HEK293 (cell line): ENCODE data around the gene CP.

Experiments
- CTCF ChIA-PET: fragments of 350-600 bp; formaldehyde crosslinking; extraction: SDS; loops from one replicate; lab custom pipeline; 2021; ENCODE audit warnings: antibody characterized with exemption; lab: Yijun Ruan, JAX
- POLR2A ChIA-PET: fragments of 300-600 bp; formaldehyde crosslinking; extraction: SDS; loops from one replicate; lab custom pipeline; 2020; ENCODE audit warnings: antibody characterized with exemption, inconsistent platforms; lab: Yijun Ruan, JAX
- H3K27ac ChIP-seq: fragments of 200-500 bp; sonication (Bioruptor generic); 2 replicates; pipeline ENCODE4 v1.5.1; 2014; ENCODE audit warnings: low read depth, low read length, control low read depth, inconsistent platforms; ENCODE audit errors: extremely low read depth
- H3K36me3 ChIP-seq, 2 experiments: fragments of 200-500 bp in 1 of 2; sonication (Bioruptor generic) in 1 of 2; 1 replicate in 1 of 2; 2 replicates in 1 of 2; pipeline ENCODE4 v1.5.1; 2014 to 2017; ENCODE audit warnings: inconsistent platforms in 2 of 2, low read length in 2 of 2; ENCODE audit not compliant: control insufficient read depth in 2 of 2, insufficient read depth in 1 of 2
- H3K4me1 ChIP-seq: fragments of 200-500 bp; sonication (Bioruptor generic); 2 replicates; pipeline ENCODE4 v1.5.1; 2014; ENCODE audit warnings: mild to moderate bottlenecking, low read length, inconsistent platforms; ENCODE audit not compliant: control insufficient read depth, insufficient read depth
- H3K4me3 ChIP-seq: 2 replicates; pipeline ENCODE4 v1.5.1; 2011; ENCODE audit warnings: low read depth, mild to moderate bottlenecking, control low read depth, low read length, moderate library complexity
- H3K9me3 ChIP-seq: fragments of 200-500 bp; sonication (Bioruptor generic); 2 replicates; pipeline ENCODE4 v1.5.1; 2014; ENCODE audit warnings: low read depth, low read length, inconsistent platforms; ENCODE audit not compliant: control insufficient read depth, insufficient read depth
- ATF2 ChIP-seq: fragments of 450-650 bp; formaldehyde crosslinking; IDR thresholded peaks from 2 replicates; pipeline ENCODE4 v1.5.1; 2016; ENCODE audit warnings: missing biosample characterization, missing genetic modification characterization, low read depth
- GLI2 ChIP-seq: fragments of 450-650 bp; formaldehyde crosslinking; IDR thresholded peaks from 2 replicates; pipeline ENCODE4; 2017; ENCODE audit warnings: missing biosample characterization, missing genetic modification characterization, low read depth, borderline replicate concordance
- OSR2 ChIP-seq: fragments of 450-650 bp; formaldehyde crosslinking; IDR thresholded peaks from 2 replicates; pipeline ENCODE4 v1.5.1; 2016; ENCODE audit warnings: missing biosample characterization, missing genetic modification characterization
- OVOL3 ChIP-seq: fragments of 450-650 bp; formaldehyde crosslinking; IDR thresholded peaks from 2 replicates; pipeline ENCODE4 v1.5.1; 2016; ENCODE audit warnings: missing biosample characterization, missing genetic modification characterization
- PATZ1 ChIP-seq: fragments of 450-650 bp; formaldehyde crosslinking; IDR thresholded peaks from 2 replicates; pipeline ENCODE4 v1.5.1; 2016; ENCODE audit warnings: missing biosample characterization, missing genetic modification characterization
- PRDM6 ChIP-seq: fragments of 450-650 bp; formaldehyde crosslinking; IDR thresholded peaks from 2 replicates; pipeline ENCODE4 v1.5.1; 2017; ENCODE audit warnings: missing biosample characterization, missing genetic modification characterization
- ZBTB1 ChIP-seq: fragments of 450-650 bp; formaldehyde crosslinking; IDR thresholded peaks from 2 replicates; pipeline ENCODE4 v1.5.1; 2016; ENCODE audit warnings: missing biosample characterization, missing genetic modification characterization
- ZBTB11 ChIP-seq: fragments of 450-650 bp; formaldehyde crosslinking; conservative IDR thresholded peaks from 2 replicates; pipeline ENCODE4 v1.5.1; 2016; ENCODE audit warnings: low read depth, missing biosample characterization, missing genetic modification characterization
- ZBTB17 ChIP-seq: fragments of 450-650 bp; formaldehyde crosslinking; IDR thresholded peaks from 2 replicates; pipeline ENCODE4 v1.5.1; 2016; ENCODE audit warnings: missing biosample characterization, missing genetic modification characterization
- ZBTB48 ChIP-seq: fragments of 450-650 bp; formaldehyde crosslinking; IDR thresholded peaks from 2 replicates; pipeline ENCODE4 v1.5.1; 2016; ENCODE audit warnings: missing biosample characterization, missing genetic modification characterization
- ZBTB7A ChIP-seq: fragments of 450-650 bp; formaldehyde crosslinking; IDR thresholded peaks from 2 replicates; pipeline ENCODE4 v1.5.1; 2016; ENCODE audit warnings: low read depth, missing biosample characterization, missing genetic modification characterization
- ZEB2 ChIP-seq: fragments of 450-650 bp; formaldehyde crosslinking; IDR thresholded peaks from 2 replicates; pipeline ENCODE4 v1.5.1; 2016; ENCODE audit warnings: missing biosample characterization, missing genetic modification characterization
- ZFP41 ChIP-seq: fragments of 450-650 bp; formaldehyde crosslinking; IDR thresholded peaks from 2 replicates; pipeline ENCODE4 v1.5.1; 2016; ENCODE audit warnings: missing biosample characterization, missing genetic modification characterization, borderline replicate concordance
- ZIC2 ChIP-seq: fragments of 450-650 bp; formaldehyde crosslinking; IDR thresholded peaks from 2 replicates; pipeline ENCODE4 v1.5.1; 2016; ENCODE audit warnings: missing biosample characterization, missing genetic modification characterization
- ZNF138 ChIP-seq: fragments of 450-650 bp; formaldehyde crosslinking; IDR thresholded peaks from 2 replicates; pipeline ENCODE4 v1.5.1; 2016; ENCODE audit warnings: missing biosample characterization, missing genetic modification characterization, borderline replicate concordance
- ZNF16 ChIP-seq: fragments of 450-650 bp; formaldehyde crosslinking; IDR thresholded peaks from 2 replicates; pipeline ENCODE4 v1.5.1; 2016; ENCODE audit warnings: low read depth, missing biosample characterization, missing genetic modification characterization
- ZNF366 ChIP-seq: fragments of 450-650 bp; formaldehyde crosslinking; conservative IDR thresholded peaks from 2 replicates; pipeline ENCODE4 v1.5.1; 2016; ENCODE audit warnings: missing biosample characterization, missing genetic modification characterization
- ZNF416 ChIP-seq: fragments of 450-650 bp; formaldehyde crosslinking; IDR thresholded peaks from 2 replicates; pipeline ENCODE4 v1.5.1; 2016; ENCODE audit warnings: missing biosample characterization, missing genetic modification characterization
- ZNF510 ChIP-seq: fragments of 450-650 bp; formaldehyde crosslinking; IDR thresholded peaks from 2 replicates; pipeline ENCODE4 v1.5.1; 2018; ENCODE audit warnings: mild to moderate bottlenecking, missing genetic modification characterization, missing biosample characterization; ENCODE audit not compliant: insufficient replicate concordance
- ZNF514 ChIP-seq: fragments of 450-650 bp; formaldehyde crosslinking; IDR thresholded peaks from 2 replicates; pipeline ENCODE4 v1.5.1; 2016; ENCODE audit warnings: missing biosample characterization, missing genetic modification characterization
- ZNF560 ChIP-seq: fragments of 450-650 bp; formaldehyde crosslinking; IDR thresholded peaks from 2 replicates; pipeline ENCODE4 v1.5.1; 2017; ENCODE audit warnings: missing biosample characterization, missing genetic modification characterization, borderline replicate concordance
- ZNF561 ChIP-seq: fragments of 450-650 bp; IDR thresholded peaks from 2 replicates; pipeline ENCODE4 v1.5.1; 2018; ENCODE audit warnings: missing biosample characterization, missing genetic modification characterization, borderline replicate concordance
- ZNF585B ChIP-seq: fragments of 450-650 bp; formaldehyde crosslinking; IDR thresholded peaks from 2 replicates; pipeline ENCODE4 v1.5.1; 2016; ENCODE audit warnings: missing biosample characterization, missing genetic modification characterization
- ZNF621 ChIP-seq: fragments of 450-650 bp; formaldehyde crosslinking; IDR thresholded peaks from 2 replicates; pipeline ENCODE4 v1.5.1; 2017; ENCODE audit warnings: missing biosample characterization, missing genetic modification characterization
- ZNF670 ChIP-seq: fragments of 450-650 bp; formaldehyde crosslinking; IDR thresholded peaks from 2 replicates; pipeline ENCODE4 v1.5.1; 2016; ENCODE audit warnings: missing biosample characterization, missing genetic modification characterization, low read depth
- ZNF776 ChIP-seq: fragments of 450-650 bp; formaldehyde crosslinking; IDR thresholded peaks from 2 replicates; pipeline ENCODE4 v1.5.0; 2017; ENCODE audit warnings: missing biosample characterization, missing genetic modification characterization, borderline replicate concordance
- ZSCAN23 ChIP-seq: fragments of 450-650 bp; formaldehyde crosslinking; IDR thresholded peaks from 2 replicates; pipeline ENCODE4 v1.5.1; 2016; ENCODE audit warnings: missing biosample characterization, missing genetic modification characterization

The CP gene

GRCh38 chr3:149167898-149168297 is 53.7 kb downstream of the CP start:
- TF ChIP-seq ZNF670 (tag by site-specific recombination) (no peak), PATZ1 (tag by site-specific recombination) (no peak), ZNF366 (tag by site-specific recombination) (no peak), ZEB2 (tag by site-specific recombination) (no peak), ZIC2 (no peak), ZNF138 (tag by site-specific recombination) (no peak), ZNF560 (tag by site-specific recombination) (no peak), ATF2 (tag by site-specific recombination) (no peak), ZNF561 (tag by site-specific recombination) (no peak), ZSCAN23 (tag by site-specific recombination) (no peak), OVOL3 (tag by site-specific recombination) (no peak), OSR2 (no peak), ZBTB7A (tag by site-specific recombination) (no peak), ZNF16 (tag by site-specific recombination) (no peak), ZFP41 (tag by site-specific recombination) (no peak), ZNF621 (no peak), ZNF510 (tag by site-specific recombination) (no peak), GLI2 (no peak), ZNF514 (no peak)
- no peaks in the 10 kb centered on the region for H3K4me1 ChIP-seq
- H3K27ac ChIP-seq = no peak overlapping the region
- no peaks in the 10 kb centered on the region for H3K9me3 ChIP-seq
- ChIA-PET CTCF (no interaction called here), POLR2A (no interaction called here)
- H3K4me3 ChIP-seq = no peak overlapping the region
- H3K36me3 ChIP-seq = peaks cover 0 to 60% of the 10 kb centered on the region in 2 experiments

GRCh38 chr3:149163066-149163465 is 58.6 kb downstream of the CP start:
- POLR2A ChIA-PET = no interaction called here
- TF ChIP-seq ZBTB11 (tag by site-specific recombination) (no peak), PRDM6 (tag by site-specific recombination) (no peak), ZBTB48 (tag by site-specific recombination) (no peak), ZNF585B (tag by site-specific recombination) (no peak), PATZ1 (tag by site-specific recombination) (no peak), ZBTB1 (tag by site-specific recombination) (no peak), ZNF776 (no peak), ZBTB17 (no peak), ZNF416 (no peak)

More at GRCh38 chr3:149163066-149163465, 58.6 kb downstream of the CP start:
- Histone ChIP-seq H3K27ac (no peak overlapping the region), H3K4me1 (no peaks in the 10 kb centered on the region), H3K36me3 (peaks cover 0 to 57% of the 10 kb centered on the region in 2 experiments; a peak in 2 of 3 replicates), H3K4me3 (no peak overlapping the region), H3K9me3 (no peaks in the 10 kb centered on the region)
- CTCF ChIA-PET = no interaction called here
